ENCODE measurements around the gene DNAJC18.
"Not testable (repeated sequence)": the region's sequence is repeated elsewhere in the genome, so short reads cannot be mapped to it uniquely, and the experiment has no call there.

DNAJC18 gene

DNA sequence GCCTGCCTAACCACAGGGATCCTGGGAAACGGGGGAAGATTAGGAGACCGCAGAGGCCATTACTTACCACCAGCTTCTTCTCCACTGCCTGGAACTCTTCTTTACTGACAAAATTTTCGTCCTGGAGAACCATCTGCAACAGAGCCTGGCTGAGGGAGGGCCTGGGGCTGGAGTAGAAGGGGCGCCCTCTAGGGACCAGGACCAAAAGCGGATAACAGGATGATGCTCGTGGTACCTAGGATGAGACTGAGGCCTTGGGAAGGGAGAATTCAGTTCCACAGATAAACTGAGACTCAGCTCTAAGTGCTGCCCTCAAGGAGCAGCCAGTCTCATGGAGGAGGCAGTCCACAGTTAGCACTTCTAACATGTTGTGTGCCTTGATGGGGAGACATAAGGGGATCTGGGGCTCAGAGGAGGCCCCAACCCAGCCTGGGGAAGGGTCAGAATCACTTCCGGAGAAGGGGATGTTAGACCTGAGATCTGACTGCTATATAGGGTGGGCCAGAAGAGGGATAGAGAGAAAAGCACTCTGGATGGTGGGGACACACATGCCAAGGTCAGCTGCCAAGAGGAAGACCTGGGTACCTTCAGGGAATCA is 36.7 kb downstream of the DNAJC18 start:
- DNase-seq: no peak

GRCh38 chr5:139401546-139401945 is 37.8 kb downstream of the DNAJC18 start:
- no peak for DNase-seq

GRCh38 chr5:139399501-139400121 is 39.7 kb downstream of the DNAJC18 start:
- no peak for DNase-seq

- no peak for DNase-seq
These were observed 41.4 kb downstream of the DNAJC18 start for GRCh38 chr5:139397921-139398320.

DNA sequence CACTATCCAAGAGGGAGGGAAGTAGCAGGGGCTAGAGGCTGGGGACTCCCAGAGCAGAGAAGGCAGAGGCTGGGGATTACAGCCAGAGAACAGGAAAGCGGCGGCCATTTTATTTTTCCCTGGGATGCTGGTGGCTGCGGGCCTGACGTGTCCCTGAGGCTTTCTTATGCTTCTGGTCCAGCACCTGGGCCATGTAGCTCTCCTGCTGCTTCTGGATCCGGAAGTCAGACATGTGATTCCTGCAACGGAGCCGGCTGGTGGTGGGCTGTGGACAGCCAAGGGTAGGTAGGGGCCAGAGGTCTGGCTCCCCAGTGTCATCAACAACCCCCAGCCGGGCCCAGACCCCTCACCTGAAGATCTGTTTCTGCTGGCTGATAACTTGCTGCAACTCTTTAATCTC is 42.6 kb downstream of the DNAJC18 start:
- DNase-seq: no peak

DNA sequence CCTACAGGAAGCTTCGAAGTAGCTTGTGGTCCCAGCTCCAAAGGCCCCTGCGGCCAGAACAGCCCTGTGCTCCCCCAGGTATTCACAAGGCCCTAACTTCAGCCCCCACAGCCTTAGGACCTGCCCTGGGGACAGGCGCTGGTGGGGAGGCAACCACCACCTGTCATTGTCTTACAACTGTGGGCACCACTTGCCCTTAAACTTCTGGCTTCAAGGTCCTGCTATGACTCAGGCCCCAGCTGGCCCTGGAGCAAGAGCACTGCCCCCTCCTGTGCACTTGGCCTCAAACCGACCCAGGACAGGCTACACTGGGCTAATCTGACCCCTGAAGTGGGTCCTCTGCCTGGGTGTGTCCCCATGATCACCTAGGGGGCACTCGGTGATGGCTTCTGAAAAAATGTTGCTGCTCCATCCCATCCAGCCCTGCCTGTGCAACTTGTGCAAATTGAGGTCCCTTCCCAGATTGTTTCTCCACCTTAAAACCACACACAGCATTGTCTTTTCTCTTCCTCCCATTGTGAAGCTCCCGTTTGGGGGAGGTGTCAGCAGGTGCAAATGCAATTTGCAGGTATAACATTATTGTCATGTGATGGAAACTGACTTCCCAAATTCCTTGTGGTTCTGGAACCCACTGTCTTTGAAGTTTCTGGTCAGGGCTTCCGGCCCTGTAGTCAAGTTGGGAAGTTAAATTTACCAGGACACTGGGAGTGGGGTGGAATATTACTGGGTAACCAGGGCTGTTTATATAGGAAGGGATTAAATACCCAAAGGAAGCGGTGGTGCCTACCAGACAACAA is 43.3 kb downstream of the DNAJC18 start:
- DNase-seq: no peak

DNA sequence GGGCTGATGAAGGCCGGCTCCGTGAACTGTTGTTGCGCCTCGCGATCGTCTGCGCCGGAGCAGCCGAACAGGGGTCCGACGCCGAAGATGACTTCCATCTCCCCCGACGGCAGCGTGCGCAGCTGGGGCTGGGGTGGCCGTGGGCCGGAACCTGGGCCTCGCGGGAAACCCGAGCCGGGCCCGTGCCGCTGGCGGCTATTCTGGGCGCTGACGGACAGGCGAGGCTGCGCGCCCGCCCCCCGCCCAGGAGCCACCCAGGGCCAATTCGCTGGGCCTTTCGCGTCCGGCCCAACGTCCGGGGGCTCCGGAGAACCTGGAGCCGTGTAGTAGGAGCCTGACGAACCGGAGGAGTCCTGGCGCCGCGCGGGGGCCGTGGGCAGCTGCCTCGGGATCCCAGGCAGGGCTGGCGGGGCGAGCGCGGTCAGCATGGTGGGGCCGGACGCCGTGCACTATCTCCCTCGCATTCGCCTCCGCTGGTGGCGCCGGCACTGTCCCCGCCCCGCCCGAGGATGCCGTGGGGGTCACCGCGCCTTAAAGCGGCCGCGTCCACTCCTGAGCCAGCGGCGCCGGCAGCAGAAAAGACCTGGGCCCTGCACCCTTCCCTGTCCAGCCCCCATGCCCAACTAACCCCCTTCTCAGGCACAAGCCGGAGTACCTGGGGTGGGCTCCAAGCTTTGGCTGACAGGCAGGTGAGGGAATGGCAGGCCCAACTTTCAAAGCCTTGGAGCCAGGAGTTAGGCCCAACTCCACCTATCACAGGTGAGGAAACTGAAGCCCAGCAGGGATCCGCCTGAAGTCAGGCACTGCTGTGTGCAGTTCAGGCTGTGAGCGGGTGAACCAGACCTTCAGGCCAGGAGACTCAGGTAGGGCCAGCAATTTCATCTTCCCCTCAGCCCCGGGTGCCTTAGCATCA is 44.4 kb downstream of the DNAJC18 start, which contains the start of gene PROB1:
Gene PROB1 (minus strand): TSS at position 451 of the 913 bp plus-strand sequence. CDS start 23 bp downstream, at position 428.
- DNase-seq: no peak

GRCh38 chr5:139394123-139394653 is 45.1 kb downstream of the DNAJC18 start:
- DNase-seq: peak; percentile 79

DNA sequence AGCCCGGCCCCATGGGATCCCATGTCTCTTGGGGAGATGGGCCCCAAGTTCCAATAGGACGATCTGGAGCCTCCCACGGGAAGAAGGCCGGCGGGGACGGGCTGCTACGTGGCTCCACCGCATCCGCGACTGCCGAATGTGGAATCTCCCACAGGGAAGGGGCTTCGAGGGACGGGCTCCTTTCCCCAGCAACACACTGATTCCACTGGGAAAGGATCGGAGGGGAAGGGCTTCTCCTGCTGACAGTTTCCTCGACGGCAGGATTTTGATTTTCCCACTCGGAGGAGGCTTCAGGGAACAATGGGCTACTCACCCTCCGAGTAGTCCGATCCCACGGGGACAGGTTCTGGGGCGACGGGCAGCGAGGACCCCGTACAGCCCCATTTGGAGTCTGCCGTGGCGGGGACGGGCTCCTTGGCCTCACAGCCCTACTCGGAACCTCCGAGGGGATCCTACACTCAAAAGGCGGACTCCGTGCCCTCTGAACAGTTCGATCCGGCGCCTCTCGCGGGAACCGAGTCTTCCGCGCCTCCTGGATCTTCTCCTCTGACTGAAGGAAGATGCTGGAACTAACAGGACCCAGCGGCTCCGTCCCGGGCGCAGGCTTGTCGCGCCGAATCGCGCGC is 45.7 kb downstream of the DNAJC18 start:
- DNase-seq: no peak

- peak; percentile 92 for DNase-seq
These were observed 46.4 kb downstream of the DNAJC18 start for GRCh38 chr5:139392678-139393496.

GRCh38 chr5:139392324-139392677 is 47.0 kb downstream of the DNAJC18 start:
- no peak for DNase-seq

GRCh38 chr5:139391570-139392323 is 47.6 kb downstream of the DNAJC18 start:
- peak; percentile 69 for DNase-seq

DNA sequence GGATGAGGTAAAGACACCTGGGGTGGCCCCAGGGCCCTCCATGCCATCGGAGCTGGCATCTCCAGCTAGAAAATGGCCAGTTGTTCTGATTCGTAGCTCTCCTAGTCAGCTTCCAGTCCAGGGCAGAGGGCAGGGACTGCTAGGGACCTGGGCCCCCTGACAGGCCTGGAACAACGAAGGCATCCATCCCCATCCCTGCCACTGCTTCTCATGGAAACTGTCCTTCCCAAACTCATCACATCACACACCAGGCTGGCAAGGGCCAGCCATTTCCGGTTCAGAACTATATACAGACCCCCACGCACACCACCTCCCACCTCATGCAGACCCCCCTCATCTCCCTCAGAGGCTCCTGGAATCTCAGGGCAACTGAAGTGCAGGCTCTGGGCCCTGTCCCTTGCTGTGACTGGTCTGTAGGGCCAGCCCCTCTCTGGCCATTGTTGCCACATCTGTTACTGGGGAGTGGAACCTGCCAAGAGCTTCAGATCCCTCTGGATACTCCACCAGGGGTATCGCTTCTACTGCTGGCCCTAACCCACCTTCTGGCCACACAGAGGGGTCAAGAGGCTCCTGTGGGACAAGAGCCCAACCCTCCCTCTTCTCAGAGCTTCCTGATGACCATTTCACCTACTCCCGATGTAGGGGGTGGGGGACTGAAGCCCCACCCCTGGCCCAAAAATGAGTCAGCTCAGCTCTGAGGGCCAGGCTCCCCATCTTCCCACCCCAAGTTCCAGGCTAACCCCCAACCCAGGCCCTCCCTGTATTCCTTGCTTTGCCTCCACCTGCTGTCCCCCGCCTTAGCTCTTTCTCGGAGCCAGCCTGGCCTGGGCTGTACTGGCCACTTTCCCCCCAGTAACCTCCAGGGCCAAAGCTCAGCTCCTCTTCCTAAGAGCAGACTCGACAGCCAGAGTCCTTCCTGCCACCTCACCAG is 48.4 kb downstream of the DNAJC18 start:
- DNase-seq: no peak

GRCh38 chr5:139389701-139390638 is 49.4 kb downstream of the DNAJC18 start, which contains the start of gene MZB1:
Gene MZB1, minus strand, starts transcription at chr5:139389913. Its CDS starts 57 bp downstream, at chr5:139389856.
- peak; percentile 91 for DNase-seq

DNA sequence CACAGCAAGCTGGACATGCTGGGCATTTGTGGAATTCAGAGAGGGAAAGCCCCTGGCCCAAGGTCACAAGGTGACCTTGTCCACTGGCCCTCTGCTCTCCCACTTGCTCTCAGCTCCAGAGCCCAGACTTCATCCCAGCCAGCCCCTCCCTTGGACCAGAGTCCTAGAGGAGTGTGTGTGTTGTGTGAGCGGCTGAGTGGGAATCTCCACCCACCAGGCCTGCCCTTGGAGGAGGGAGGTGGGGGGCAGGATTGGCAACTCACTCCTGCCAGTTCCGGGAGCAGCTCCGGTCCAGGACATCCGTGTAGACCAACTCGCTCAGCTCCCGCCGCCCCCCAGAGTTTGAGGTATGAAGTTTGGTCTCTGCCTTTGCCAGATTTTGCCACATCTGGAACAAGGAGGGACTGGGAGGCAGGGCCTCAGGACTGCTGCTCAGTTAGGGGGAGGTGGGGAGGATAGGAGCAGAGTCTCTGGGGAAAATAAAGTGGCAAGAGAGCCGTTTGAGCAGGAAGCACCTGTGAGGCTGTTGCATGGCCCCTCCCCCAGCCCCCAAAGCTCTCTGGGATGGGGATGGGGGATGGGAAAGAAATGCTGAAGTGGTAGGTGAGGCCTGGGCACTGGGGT is 51.0 kb downstream of the DNAJC18 start:
- DNase-seq: no peak

DNA sequence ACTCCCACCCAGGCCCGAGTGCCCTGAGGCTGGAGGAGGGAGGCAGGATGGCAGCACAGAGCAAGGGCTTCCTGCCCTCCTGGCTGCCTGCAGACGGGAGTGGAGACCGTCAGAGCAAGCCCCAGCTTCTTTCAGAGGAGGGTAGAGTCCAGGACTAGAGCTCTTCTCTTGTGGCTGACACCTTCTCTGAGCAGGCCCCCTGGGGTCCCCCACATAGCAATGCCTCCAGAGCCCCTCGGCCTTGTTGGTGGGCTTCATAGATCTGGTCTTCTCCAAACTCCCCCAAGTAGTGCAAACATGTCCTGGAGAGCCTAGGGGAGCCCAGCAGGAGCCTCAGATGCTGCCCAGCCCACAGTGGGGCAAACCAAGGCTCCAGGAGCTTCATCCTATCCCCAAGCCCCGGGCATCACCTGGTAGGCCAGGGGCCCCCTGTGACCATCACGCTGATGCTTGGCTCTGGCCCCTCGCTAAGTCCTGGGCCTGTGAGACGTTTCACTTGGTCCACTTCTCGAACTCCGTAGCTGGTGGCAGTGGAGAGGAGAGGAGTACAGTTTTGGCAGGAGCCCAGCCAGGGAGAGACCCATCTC is 51.6 kb downstream of the DNAJC18 start:
- no peak for DNase-seq

GRCh38 chr5:139386956-139387355 is 52.4 kb downstream of the DNAJC18 start:
- not testable (repeated sequence) for DNase-seq
